Neutrophil (primary cell): ENCODE measurements around the gene FHL2.

Source experiments
- H3K27ac ChIP-seq: fragments of 200-600 bp; sonication (generic); 2 replicates; pipeline ENCODE4 v1.5.1; 2016; ENCODE audit warnings: mild to moderate bottlenecking, moderate library complexity
- H3K27me3 ChIP-seq: fragments of 200-600 bp; sonication (generic); 2 replicates; pipeline ENCODE4 v1.6.0; 2016; ENCODE audit warnings: mild to moderate bottlenecking
- H3K36me3 ChIP-seq: fragments of 200-600 bp; sonication (generic); 2 replicates; pipeline ENCODE4 v1.5.1; 2017
- H3K4me1 ChIP-seq, 2 experiments: fragments of 200-600 bp in 1 of 2; sonication (generic) in 1 of 2; 1 replicate in 1 of 2; 2 replicates in 1 of 2; pipeline versions ENCODE4 v1.5.1 to v1.6.1; 2013 to 2016; ENCODE audit warnings: low read depth in 1 of 2, low read length in 1 of 2, mild to moderate bottlenecking in 1 of 2, moderate library complexity in 1 of 2; ENCODE audit not compliant: control insufficient read depth in 1 of 2, insufficient read depth in 1 of 2
- H3K4me3 ChIP-seq, 2 experiments: fragments of 200-600 bp in 1 of 2; sonication (generic) in 1 of 2; 1 replicate in 1 of 2; 2 replicates in 1 of 2; pipeline ENCODE4 v1.5.1; 2013 to 2016; ENCODE audit warnings: low read depth in 1 of 2, low read length in 1 of 2, mild to moderate bottlenecking in 1 of 2, moderate library complexity in 1 of 2
- H3K9me3 ChIP-seq: fragments of 200-600 bp; sonication (generic); 2 replicates; pipeline ENCODE4 v1.5.1; 2016
- CTCF ChIP-seq: fragments of 200-600 bp; sonication (generic); IDR thresholded peaks from 2 replicates; pipeline ENCODE4 v1.5.1; 2016; ENCODE audit warnings: antibody characterized with exemption

FHL2 gene

DNA sequence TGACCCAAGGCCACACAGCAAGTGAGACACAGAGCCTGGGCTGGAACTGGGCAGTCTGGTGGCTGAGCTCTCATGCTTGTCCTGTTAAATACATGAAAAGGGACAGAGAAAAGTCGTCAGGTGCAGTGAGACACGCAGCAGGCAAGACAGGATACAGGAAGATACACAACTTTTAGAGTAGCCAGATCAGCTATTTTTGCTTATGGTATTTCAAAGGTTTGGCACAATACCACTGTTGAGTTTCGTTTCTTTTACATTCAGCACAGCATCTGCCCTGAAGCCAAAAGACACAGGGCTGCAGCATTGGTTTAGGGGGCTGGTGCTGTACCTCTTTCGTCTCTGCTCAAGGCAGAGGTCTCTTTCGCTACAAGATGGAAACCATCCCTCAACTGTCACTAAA, 14.0 kb downstream of the FHL2 start:
- no peaks in the 10 kb centered on the region for H3K36me3 ChIP-seq
- peaks cover 25% of the 10 kb centered on the region for H3K27me3 ChIP-seq
- H3K4me3 ChIP-seq = no peak overlapping the region
- no peaks in the 10 kb centered on the region for H3K9me3 ChIP-seq
- no peak overlapping the region for H3K27ac ChIP-seq
- peaks cover 5 to 10% of the 10 kb centered on the region in 2 experiments for H3K4me1 ChIP-seq
- no peak for TF ChIP-seq CTCF

DNA sequence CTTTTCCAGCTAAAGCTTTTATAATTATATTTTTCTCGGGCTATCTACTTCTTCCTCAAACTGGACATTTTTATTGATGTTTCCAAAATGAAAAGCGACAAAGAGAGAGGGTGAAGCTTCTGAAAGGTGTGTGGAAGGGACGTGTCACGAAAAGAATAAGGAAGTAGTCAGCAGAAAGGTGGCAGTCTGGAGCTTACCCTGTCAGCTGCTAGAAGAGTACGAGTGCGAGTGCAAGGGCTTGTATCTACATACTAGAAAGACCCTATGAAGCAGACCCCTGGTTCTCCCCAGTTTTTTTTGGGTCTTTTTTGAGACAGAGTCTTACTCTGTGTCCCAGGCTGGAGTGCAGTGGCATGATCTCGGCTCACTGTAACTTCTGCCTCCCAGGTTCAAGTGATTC, 14.6 kb downstream of the FHL2 start:
- Histone ChIP-seq H3K4me3 (no peak overlapping the region), H3K36me3 (no peaks in the 10 kb centered on the region), H3K27ac (no peak overlapping the region), H3K9me3 (no peaks in the 10 kb centered on the region), H3K4me1 (peaks cover 10 to 16% of the 10 kb centered on the region in 2 experiments), H3K27me3 (peaks cover 25% of the 10 kb centered on the region)
- TF ChIP-seq CTCF = no peak

GRCh38 chr2:105383432-105384166, 15.3 kb downstream of the FHL2 start:
- Histone ChIP-seq H3K27me3 (peaks cover 25% of the 10 kb centered on the region), H3K36me3 (no peaks in the 10 kb centered on the region), H3K4me1 (peaks cover 10 to 16% of the 10 kb centered on the region in 2 experiments), H3K4me3 (no peak overlapping the region), H3K9me3 (no peaks in the 10 kb centered on the region), H3K27ac (no peak overlapping the region)
- TF ChIP-seq CTCF = no peak

GRCh38 chr2:105382177-105382576, 16.7 kb downstream of the FHL2 start:
- no peaks in the 10 kb centered on the region for H3K36me3 ChIP-seq

GRCh38 chr2:105381101-105381668, 17.7 kb downstream of the FHL2 start:
- peaks cover 29% of the 10 kb centered on the region for H3K27me3 ChIP-seq
- no peaks in the 10 kb centered on the region for H3K9me3 ChIP-seq
- H3K36me3 ChIP-seq = no peaks in the 10 kb centered on the region
- TF ChIP-seq CTCF = no peak
- H3K27ac ChIP-seq = no peak overlapping the region
- no peak overlapping the region for H3K4me3 ChIP-seq
- peaks cover 10 to 16% of the 10 kb centered on the region in 2 experiments for H3K4me1 ChIP-seq

More at GRCh38 chr2:105382177-105382576, 16.7 kb downstream of the FHL2 start:
- no peak overlapping the region for H3K4me3 ChIP-seq
- no peak overlapping the region for H3K27ac ChIP-seq
- no peaks in the 10 kb centered on the region for H3K9me3 ChIP-seq
- peaks cover 25% of the 10 kb centered on the region for H3K27me3 ChIP-seq
- TF ChIP-seq CTCF = no peak
- H3K4me1 ChIP-seq = peaks cover 10 to 16% of the 10 kb centered on the region in 2 experiments
